Astrocyte (in vitro differentiated cells and primary cell): ENCODE results near the gene CPT1A. TPM values are rescaled to one million over a fixed set of nuclear protein-coding genes. Genes with fewer than 3 reads are reported as not detected.

Experiments used
- DNase-seq: peaks from one replicate; pipeline ENCODE4 v3.0.0-alpha.2; 2010; ENCODE audit warnings: low read depth
- FAIRE-seq: peaks from 2 replicates; lab custom pipeline; 2011; peaks lifted over from hg19 to GRCh38; lab: Jason Lieb, UNC
- H2AFZ ChIP-seq: 2 replicates; pipeline ENCODE4 v1.6.0; 2012; ENCODE audit warnings: low read depth, low read length, inconsistent platforms
- H3K27ac ChIP-seq: 2 replicates; pipeline ENCODE4 v1.5.1; 2011; ENCODE audit warnings: low read depth, low read length, inconsistent platforms
- H3K27me3 ChIP-seq: 2 replicates; pipeline ENCODE4 v1.6.0; 2011; ENCODE audit warnings: low read length, inconsistent platforms; ENCODE audit not compliant: insufficient read depth
- H3K36me3 ChIP-seq: 2 replicates; pipeline ENCODE4 v1.5.1; 2011; ENCODE audit warnings: low read length, inconsistent platforms; ENCODE audit not compliant: insufficient read depth
- H3K4me1 ChIP-seq: 2 replicates; pipeline ENCODE4 v1.5.1; 2011; ENCODE audit warnings: low read length, inconsistent platforms; ENCODE audit not compliant: insufficient read depth
- H3K4me2 ChIP-seq: 2 replicates; pipeline ENCODE4 v1.6.0; 2012; ENCODE audit warnings: low read length, inconsistent platforms
- H3K4me3 ChIP-seq: 2 replicates; pipeline ENCODE4 v1.5.1; 2011; ENCODE audit warnings: low read depth, mild to moderate bottlenecking, low read length, inconsistent platforms; ENCODE audit not compliant: insufficient read depth
- H3K79me2 ChIP-seq: 2 replicates; pipeline ENCODE4 v1.6.0; 2012; ENCODE audit warnings: mild to moderate bottlenecking, low read length, inconsistent platforms; ENCODE audit not compliant: insufficient read depth
- H3K9ac ChIP-seq: 2 replicates; pipeline ENCODE4 v1.6.0; 2012; ENCODE audit warnings: mild to moderate bottlenecking, low read length, inconsistent platforms
- H3K9me3 ChIP-seq: 2 replicates; pipeline ENCODE4 v1.5.1; 2012; ENCODE audit warnings: low read depth, mild to moderate bottlenecking, low read length, inconsistent platforms; ENCODE audit not compliant: insufficient read depth
- H4K20me1 ChIP-seq: 2 replicates; pipeline ENCODE4 v1.6.0; 2012; ENCODE audit warnings: low read length, inconsistent platforms; ENCODE audit not compliant: insufficient read depth
- H3K27ac Mint-ChIP-seq: one replicate; pipeline ENCODE4 v1.8.0; 2021; ENCODE audit warnings: mild to moderate bottlenecking, mixed read lengths; ENCODE audit not compliant: unreplicated experiment
- H3K27me3 Mint-ChIP-seq: one replicate; pipeline ENCODE4 v1.8.0; 2021; ENCODE audit warnings: low read depth, mixed read lengths; ENCODE audit not compliant: unreplicated experiment
- H3K36me3 Mint-ChIP-seq: one replicate; pipeline ENCODE4 v1.8.0; 2021; ENCODE audit warnings: low read depth, mixed read lengths; ENCODE audit not compliant: unreplicated experiment
- H3K4me1 Mint-ChIP-seq: one replicate; pipeline ENCODE4 v1.8.0; 2021; ENCODE audit warnings: low read depth, mixed read lengths; ENCODE audit not compliant: unreplicated experiment
- H3K4me3 Mint-ChIP-seq: one replicate; pipeline ENCODE4 v1.8.0; 2021; ENCODE audit warnings: mild to moderate bottlenecking, moderate library complexity, mixed read lengths; ENCODE audit not compliant: unreplicated experiment
- H3K9me3 Mint-ChIP-seq: one replicate; pipeline ENCODE4 v1.8.0; 2021; ENCODE audit warnings: mild to moderate bottlenecking, mixed read lengths; ENCODE audit not compliant: unreplicated experiment
- EZH2 ChIP-seq: IDR thresholded peaks from 2 replicates; pipeline ENCODE4 v1.6.1; 2012; ENCODE audit warnings: mild to moderate bottlenecking, low read length, inconsistent platforms; ENCODE audit not compliant: insufficient read depth
- total RNA-seq: library from RNA; stranded (reverse); gene quantifications from 2 replicates; pipeline ENCODE4 v1.2.1, GENCODE V29; 2021
- TF ChIP-seq, protein P1 (sequence below): IDR thresholded peaks from 2 replicates; pipeline ENCODE4 v1.5.1; 2011; ENCODE audit warnings: low read depth, mild to moderate bottlenecking, inconsistent platforms, low read length, moderate library complexity; ENCODE audit not compliant: insufficient read depth

CPT1A gene
- total RNA-seq, 1 donor from 2014 or later, result 2.3 TPM

DNA sequence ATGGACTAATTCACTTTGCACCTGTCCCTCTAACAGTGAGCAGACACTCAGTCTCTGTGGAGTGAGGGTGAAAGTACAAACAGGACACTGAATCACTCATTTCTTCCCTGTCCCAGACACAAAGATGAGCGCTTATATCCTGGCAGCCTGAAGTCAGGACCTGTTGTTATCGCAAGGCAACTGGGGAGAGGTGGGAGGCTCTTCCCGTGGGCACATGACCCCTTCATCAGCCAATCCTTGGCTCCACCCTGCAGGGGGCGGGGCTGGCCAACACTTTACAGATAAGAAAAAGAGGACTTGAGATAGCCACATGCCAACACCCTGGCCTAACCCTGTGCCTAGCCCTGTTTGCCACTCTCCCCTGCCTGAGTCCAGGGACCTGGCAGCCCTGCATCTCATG lies 60.9 kb downstream of the CPT1A start:
- H2AFZ ChIP-seq, result no peak overlapping the region
- no peak overlapping the region for H3K4me2 ChIP-seq
- H3K9me3 ChIP-seq, result no peaks in the 10 kb centered on the region
- H3K4me1 ChIP-seq, result no peaks in the 10 kb centered on the region
- no peak for DNase-seq
- no peak overlapping the region for H3K4me3 ChIP-seq
- TF ChIP-seq, protein P1, sequence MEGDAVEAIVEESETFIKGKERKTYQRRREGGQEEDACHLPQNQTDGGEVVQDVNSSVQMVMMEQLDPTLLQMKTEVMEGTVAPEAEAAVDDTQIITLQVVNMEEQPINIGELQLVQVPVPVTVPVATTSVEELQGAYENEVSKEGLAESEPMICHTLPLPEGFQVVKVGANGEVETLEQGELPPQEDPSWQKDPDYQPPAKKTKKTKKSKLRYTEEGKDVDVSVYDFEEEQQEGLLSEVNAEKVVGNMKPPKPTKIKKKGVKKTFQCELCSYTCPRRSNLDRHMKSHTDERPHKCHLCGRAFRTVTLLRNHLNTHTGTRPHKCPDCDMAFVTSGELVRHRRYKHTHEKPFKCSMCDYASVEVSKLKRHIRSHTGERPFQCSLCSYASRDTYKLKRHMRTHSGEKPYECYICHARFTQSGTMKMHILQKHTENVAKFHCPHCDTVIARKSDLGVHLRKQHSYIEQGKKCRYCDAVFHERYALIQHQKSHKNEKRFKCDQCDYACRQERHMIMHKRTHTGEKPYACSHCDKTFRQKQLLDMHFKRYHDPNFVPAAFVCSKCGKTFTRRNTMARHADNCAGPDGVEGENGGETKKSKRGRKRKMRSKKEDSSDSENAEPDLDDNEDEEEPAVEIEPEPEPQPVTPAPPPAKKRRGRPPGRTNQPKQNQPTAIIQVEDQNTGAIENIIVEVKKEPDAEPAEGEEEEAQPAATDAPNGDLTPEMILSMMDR, result no peak
- TF ChIP-seq EZH2, result no peak
- Mint-ChIP-seq H3K36me3 (peaks cover 2% of the 10 kb centered on the region), H3K27me3 (peaks cover 34% of the 10 kb centered on the region), H3K27ac (no peak overlapping the region), H3K4me1 (no peaks in the 10 kb centered on the region), H3K9me3 (no peaks in the 10 kb centered on the region), H3K4me3 (no peak overlapping the region)
- no peak for FAIRE-seq
- no peaks in the 10 kb centered on the region for H3K36me3 ChIP-seq
- H3K27me3 ChIP-seq, result peaks cover under 1% of the 10 kb centered on the region
- H4K20me1 ChIP-seq, result no peaks in the 10 kb centered on the region
- no peaks in the 10 kb centered on the region for H3K79me2 ChIP-seq
- no peak overlapping the region for H3K9ac ChIP-seq
- H3K27ac ChIP-seq, result no peak overlapping the region

DNA sequence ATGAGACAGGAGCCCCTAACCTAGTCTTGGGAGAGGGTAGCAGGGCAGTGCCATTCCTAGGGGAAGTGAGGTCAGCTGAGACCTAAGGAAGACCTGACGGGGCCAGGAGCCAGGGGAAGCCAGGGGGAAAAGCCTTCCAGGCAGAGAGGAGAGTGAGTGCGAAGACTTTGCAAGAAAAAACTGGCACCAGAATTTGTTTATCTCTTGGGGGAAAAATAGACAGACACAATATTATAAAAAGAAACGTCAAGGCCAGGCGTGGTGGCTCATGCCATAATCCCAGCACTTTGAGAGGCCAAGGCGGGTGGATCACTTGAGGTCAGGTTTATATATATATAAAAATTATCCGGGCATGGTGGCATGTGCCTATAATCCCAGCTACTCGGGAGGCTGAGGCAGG lies 63.5 kb downstream of the CPT1A start:
- Mint-ChIP-seq H3K27me3 (peaks cover 41% of the 10 kb centered on the region), H3K4me3 (no peak overlapping the region), H3K36me3 (peaks cover 2% of the 10 kb centered on the region), H3K27ac (no peak overlapping the region), H3K9me3 (no peaks in the 10 kb centered on the region), H3K4me1 (no peaks in the 10 kb centered on the region)
- Histone ChIP-seq H3K4me1 (no peaks in the 10 kb centered on the region), H3K4me2 (no peak overlapping the region), H3K4me3 (no peak overlapping the region), H2AFZ (no peak overlapping the region), H3K9me3 (no peaks in the 10 kb centered on the region), H3K79me2 (no peaks in the 10 kb centered on the region), H3K27ac (no peak overlapping the region), H4K20me1 (no peaks in the 10 kb centered on the region), H3K36me3 (no peaks in the 10 kb centered on the region), H3K27me3 (peaks cover 4% of the 10 kb centered on the region), H3K9ac (no peak overlapping the region)
- DNase-seq (no peak), FAIRE-seq (no peak)
- TF ChIP-seq EZH2, result no peak
- TF ChIP-seq, protein P1, result no peak

DNA sequence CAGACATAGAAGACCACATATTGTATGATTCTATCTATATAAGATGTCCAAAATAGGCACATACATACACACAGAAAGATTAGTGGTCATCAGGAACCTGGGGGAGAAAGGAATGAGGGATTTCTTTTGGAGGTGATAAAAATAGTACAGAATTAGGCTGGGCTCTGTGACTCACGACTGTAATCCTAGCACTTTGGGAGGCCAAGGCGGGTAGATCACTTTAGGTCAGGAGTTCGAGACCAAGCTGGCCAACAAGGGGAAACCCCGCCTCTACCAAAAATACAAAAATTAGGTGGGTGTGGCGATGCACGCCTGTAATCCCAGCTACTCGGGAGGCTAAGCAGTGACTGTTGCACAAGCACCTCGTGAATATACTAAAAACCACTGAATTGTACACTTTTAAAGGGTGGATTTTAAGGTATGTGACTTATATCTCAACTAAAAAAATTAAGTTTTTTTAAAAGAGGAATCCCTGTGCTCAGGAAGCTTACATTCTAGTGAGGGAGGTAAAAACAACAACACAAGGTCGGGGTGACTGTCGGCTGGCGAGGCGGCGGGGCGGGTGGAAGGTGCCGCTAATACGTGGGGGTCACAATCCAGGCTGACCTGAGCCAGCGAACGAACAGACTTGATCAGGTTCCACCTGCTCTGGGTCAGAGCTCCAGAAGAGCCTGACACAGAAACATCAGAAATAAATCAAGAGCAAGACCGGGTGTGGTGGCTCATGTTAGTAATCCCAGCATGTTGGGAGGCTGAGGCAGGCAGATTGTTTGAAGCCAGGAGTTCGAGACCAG lies 65.1 kb downstream of the CPT1A start:
- peaks cover 2% of the 10 kb centered on the region for H3K36me3 Mint-ChIP-seq
- no peak overlapping the region for H3K27ac ChIP-seq
- H3K27me3 Mint-ChIP-seq, result peaks cover 40% of the 10 kb centered on the region
- no peaks in the 10 kb centered on the region for H3K36me3 ChIP-seq
- no peak for TF ChIP-seq EZH2
- TF ChIP-seq, protein P1, result no peak
- H3K9me3 Mint-ChIP-seq, result no peaks in the 10 kb centered on the region
- no peak overlapping the region for H3K9ac ChIP-seq
- no peaks in the 10 kb centered on the region for H3K4me1 ChIP-seq
- H2AFZ ChIP-seq, result no peak overlapping the region
- no peaks in the 10 kb centered on the region for H3K79me2 ChIP-seq
- peak overlapping the region; percentile 50 for H3K4me3 Mint-ChIP-seq
- H3K4me3 ChIP-seq, result no peak overlapping the region
- no peaks in the 10 kb centered on the region for H3K9me3 ChIP-seq
- H3K27ac Mint-ChIP-seq, result no peak overlapping the region
- H3K27me3 ChIP-seq, result peaks cover 4% of the 10 kb centered on the region
- no peak for DNase-seq
- no peaks in the 10 kb centered on the region for H3K4me1 Mint-ChIP-seq
- H4K20me1 ChIP-seq, result no peaks in the 10 kb centered on the region
- no peak overlapping the region for H3K4me2 ChIP-seq
- no peak for FAIRE-seq
